HepG2 (cell line): Measurements from ENCODE around the gene GCHFR. TPM values are rescaled to one million over a fixed set of nuclear protein-coding genes. Genes with fewer than 3 reads are reported as not detected.

ENCODE experiments used
- ATAC-seq: fragments of 200-7000 bp; cut with Tn5 transposase; 3 replicates; pipeline ENCODE4 v1.9.1; 2020; ENCODE audit warnings: mild to moderate bottlenecking, moderate library complexity
- BruUV-seq: library from RNA; stranded (reverse); fragments of 400-500 nt; replicated peaks from 2 replicates; lab custom pipeline; 2021; lab: Mats Ljungman, UMichigan
- CTCF ChIA-PET: fragments of 300-600 bp; formaldehyde crosslinking; extraction: SDS; loops from one replicate; lab custom pipeline; 2021; ENCODE audit warnings: low total read pairs, inconsistent platforms, low intra/inter-chr PET ratio; lab: Yijun Ruan, JAX
- POLR2A ChIA-PET: fragments of 350-600 bp; sonication (Branson Sonifier 250); formaldehyde crosslinking; loops from one replicate; lab custom pipeline; 2020; ENCODE audit warnings: antibody characterized with exemption, inconsistent platforms; lab: Yijun Ruan, JAX
- DNase-seq: peaks from one replicate; pipeline ENCODE4 v3.0.0-alpha.2; 2015; ENCODE audit warnings: low spot score
- FAIRE-seq: peaks from 3 replicates; lab custom pipeline; 2011; peaks lifted over from hg19 to GRCh38; lab: Jason Lieb, UNC
- H2AFZ ChIP-seq: one replicate; pipeline ENCODE4 v1.6.1; 2011; ENCODE audit warnings: low read length, inconsistent platforms
- H3K27ac ChIP-seq: fragments of 300-600 bp; 3 replicates; pipeline ENCODE4 v1.8.0; 2011; ENCODE audit warnings: mixed run types, mild to moderate bottlenecking, mixed read lengths, low read length, inconsistent platforms; ENCODE audit not compliant: insufficient read depth; ENCODE audit errors: extremely low read length
- H3K27me3 ChIP-seq, 2 experiments: fragments of 200-600 bp in 1 of 2; 2 replicates in 1 of 2; 3 replicates in 1 of 2; pipeline versions ENCODE4 v1.6.0 to v1.8.0; 2011; ENCODE audit warnings: low read length in 2 of 2, mild to moderate bottlenecking in 2 of 2, moderate library complexity in 2 of 2, inconsistent platforms in 1 of 2; ENCODE audit not compliant: insufficient read depth in 2 of 2, control insufficient read depth in 1 of 2
- H3K36me3 ChIP-seq, 2 experiments: fragments of 200-600 bp in 1 of 2; replicated peaks in 1 of 2; 2 replicates in 1 of 2; 3 replicates in 1 of 2; pipeline versions ENCODE4 v1.5.1 to v1.8.0; 2011; ENCODE audit warnings: low read length in 2 of 2, inconsistent platforms in 1 of 2; ENCODE audit not compliant: insufficient read depth in 2 of 2, control insufficient read depth in 1 of 2
- H3K4me1 ChIP-seq: 2 replicates; pipeline ENCODE4 v1.5.1; 2012; ENCODE audit warnings: low read length, inconsistent platforms; ENCODE audit not compliant: insufficient read depth
- H3K4me2 ChIP-seq: 2 replicates; pipeline ENCODE4 v1.6.0; 2011; ENCODE audit warnings: low read depth, low read length, inconsistent platforms
- H3K4me3 ChIP-seq, 3 experiments: fragments of 200-600 bp in 1 of 3; sonication (generic), shearing (Covaris generic) in 1 of 3; replicated peaks in 1 of 3; 2 replicates each; pipeline ENCODE4 v1.5.1; 2011 to 2016; ENCODE audit warnings: low read length in 3 of 3, inconsistent platforms in 2 of 3, low read depth in 2 of 3, mild to moderate bottlenecking in 2 of 3, control low read depth in 1 of 3, mixed read lengths in 1 of 3; ENCODE audit not compliant: insufficient read depth in 1 of 3
- H3K79me2 ChIP-seq: one replicate; pipeline ENCODE4 v1.6.1; 2011; ENCODE audit warnings: low read length, inconsistent platforms; ENCODE audit not compliant: insufficient read depth
- H3K9ac ChIP-seq: 2 replicates; pipeline ENCODE4 v1.6.0; 2011; ENCODE audit warnings: mild to moderate bottlenecking, low read depth, low read length, inconsistent platforms; ENCODE audit not compliant: insufficient read depth
- H3K9me3 ChIP-seq: 2 replicates; pipeline ENCODE4 v1.5.1; 2012; ENCODE audit warnings: mild to moderate bottlenecking, low read length
- H4K20me1 ChIP-seq: 2 replicates; pipeline ENCODE4 v1.6.0; 2011; ENCODE audit warnings: inconsistent platforms, mild to moderate bottlenecking, low read length, moderate library complexity; ENCODE audit not compliant: insufficient read depth
- MTF1 ChIP-seq: sonication (generic); formaldehyde crosslinking; IDR thresholded peaks from 2 replicates; pipeline ENCODE4 v1.5.0; 2020; ENCODE audit warnings: missing genetic modification reagents
- SMYD3 ChIP-seq: sonication (generic); formaldehyde crosslinking; IDR thresholded peaks from 2 replicates; pipeline ENCODE4 v1.8.1; 2023; ENCODE audit warnings: mild to moderate bottlenecking, missing genetic modification reagents
- ZFP41 ChIP-seq: sonication (generic); formaldehyde crosslinking; IDR thresholded peaks from 2 replicates; pipeline ENCODE4 v1.4.0; 2020; ENCODE audit warnings: mild to moderate bottlenecking, missing genetic modification reagents, borderline replicate concordance
- ZNF121 ChIP-seq: sonication (generic); formaldehyde crosslinking; IDR thresholded peaks from 2 replicates; pipeline ENCODE4 v1.5.0; 2020; ENCODE audit warnings: mild to moderate bottlenecking, missing genetic modification reagents
- WGBS: methylation state at CpG from one replicate; pipeline ENCODE4 v1.1.6; 2017; ENCODE audit warnings: low lambda C conversion rate; 5-methylcytosine and 5-hydroxymethylcytosine counted together
- in situ Hi-C: cut with HindIII; loops from 2 replicates; pipeline ENCODE4 v1.10.0; 2017; ENCODE audit warnings: low pct_unique_long_range_greater_than_20kb; ENCODE audit not compliant: extremely low pct_ligation_motif_present
- intact Hi-C: fragments of 100-400 bp; cut with micrococcal nuclease; formaldehyde crosslinking; loops from one replicate; pipeline ENCODE4 v1.10.0; 2022; ENCODE audit not compliant: unreplicated experiment
- polyA plus RNA-seq, 8 experiments: library from polyadenylated mRNA; depleted of rRNA in 3 of 8; stranded (reverse) in 7 of 8; unstranded in 1 of 8; fragments of >200 nt; fragmentation: Illumina TruSeq in 4 of 8; extraction: Trizol in 4 of 8; gene quantifications; 2 replicates each; pipeline versions ENCODE4 v1.2.1 to v1.2.3, GENCODE V29; 2011 to 2016; ENCODE audit warnings: low read depth in 4 of 8, missing spikeins in 1 of 8, mixed read lengths in 1 of 8; ENCODE audit not compliant: insufficient read depth in 1 of 8
- total RNA-seq, 5 experiments: library from RNA; depleted of rRNA; stranded (reverse); fragments of >200 nt; fragmentation: Illumina TruSeq; extraction: Trizol; gene quantifications; 2 replicates each; pipeline ENCODE4 v1.2.3, GENCODE V29; 2016; ENCODE audit warnings: low read depth in 1 of 5
- TF ChIP-seq, protein P1 (sequence below): IDR thresholded peaks from 2 replicates; pipeline ENCODE4 v1.6.1; 2016; ENCODE audit warnings: mild to moderate bottlenecking, missing biosample characterization, missing genetic modification reagents

The GCHFR gene
- total and polyA plus RNA-seq, 2 of the 13 experiments (the other 11 are each of a cell fraction or from before 2014, with no cell fraction given), result 51.5 to 92.4 TPM

DNA sequence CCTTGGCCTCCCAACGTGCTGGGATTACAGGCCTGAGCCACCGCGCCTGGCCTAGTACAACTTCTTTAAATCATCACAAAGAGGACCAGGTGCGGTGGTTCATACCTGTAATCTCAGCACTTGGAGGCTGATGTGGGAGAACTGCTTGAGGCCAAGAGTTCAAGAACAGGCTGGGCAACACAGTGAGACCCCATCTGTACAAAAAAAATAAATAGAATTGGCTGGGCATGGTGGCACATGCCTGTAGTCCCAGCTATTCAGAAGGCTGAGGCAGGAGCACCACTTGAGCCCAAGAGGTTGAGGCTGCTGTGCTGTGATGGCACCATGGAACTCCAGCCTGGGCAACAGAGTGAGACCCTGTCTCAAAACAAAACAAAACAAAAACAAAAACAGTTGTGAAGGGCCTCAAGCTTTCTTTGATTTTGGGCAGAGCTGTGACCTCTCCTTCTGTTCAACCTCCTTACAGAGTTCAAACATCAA is 14.7 kb upstream of the GCHFR start:
- intact Hi-C loops (loop anchor here (5.0 kb wide), 1 partner anchor 143 kb away; the partner anchor contains the start of gene VPS18), in situ Hi-C loops (no loop called here)
- H3K79me2 ChIP-seq, result peaks cover 28% of the 10 kb centered on the region
- H3K27me3 ChIP-seq, result no peaks in the 10 kb centered on the region
- ATAC-seq, result no peak
- no peak for DNase-seq
- peaks cover 26% of the 10 kb centered on the region for H3K4me1 ChIP-seq
- H2AFZ ChIP-seq, result no peak overlapping the region
- peaks cover 12 to 54% of the 10 kb centered on the region in 2 experiments for H3K36me3 ChIP-seq
- no peak for FAIRE-seq
- H3K4me2 ChIP-seq, result no peak overlapping the region
- ChIA-PET CTCF (no interaction called here), POLR2A (no interaction called here)
- H4K20me1 ChIP-seq, result no peaks in the 10 kb centered on the region
- no peaks in the 10 kb centered on the region for H3K9me3 ChIP-seq
- BruUV-seq, result no TSS peak
- no peak overlapping the region for H3K9ac ChIP-seq
- no peak overlapping the region for H3K4me3 ChIP-seq
- WGBS, result 100% methylated on average over 4 of the region's 4 CpGs
- no peak overlapping the region for H3K27ac ChIP-seq
- TF ChIP-seq ZNF121 (CRISPR knock-in tag) (peak; percentile 21; the same call in 1 of the 2 replicates), MTF1 (CRISPR knock-in tag) (no peak)

DNA sequence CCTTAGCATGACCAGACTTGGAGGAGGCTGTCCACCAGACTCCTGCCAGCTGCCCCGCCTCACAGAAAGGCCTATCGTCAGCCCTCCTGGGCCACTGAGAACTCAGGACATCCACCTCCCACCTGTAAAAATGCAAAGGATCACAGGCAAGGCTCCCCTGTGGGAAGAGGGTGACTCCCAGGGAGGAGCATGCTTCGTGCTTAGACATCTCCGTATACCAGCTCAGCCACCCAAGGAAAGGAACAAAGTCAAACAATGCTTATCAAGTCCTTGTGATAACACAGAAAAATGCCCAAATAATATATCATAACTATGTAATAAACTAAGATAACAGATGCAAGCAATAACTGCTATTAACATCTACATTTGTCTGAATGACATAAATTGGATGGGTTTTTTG is 13.0 kb upstream of the GCHFR start:
- CTCF ChIA-PET, result no interaction called here

More for the DNA sequence above, 13.0 kb upstream of the GCHFR start:
- Histone ChIP-seq H3K79me2 (peaks cover 30% of the 10 kb centered on the region), H3K9ac (no peak overlapping the region), H3K9me3 (no peaks in the 10 kb centered on the region), H3K36me3 (peaks cover 10 to 41% of the 10 kb centered on the region in 2 experiments), H3K4me1 (peaks cover 27% of the 10 kb centered on the region), H3K27ac (no peak overlapping the region), H3K4me2 (no peak overlapping the region), H3K4me3 (no peak overlapping the region), H4K20me1 (no peaks in the 10 kb centered on the region), H3K27me3 (no peaks in the 10 kb centered on the region), H2AFZ (no peak overlapping the region)
- intact Hi-C loops (loop anchor here (10.0 kb wide), 1 partner anchor 156 kb away; the partner anchor contains the start of gene KNL1), in situ Hi-C loops (no loop called here)
- DNase-seq (no peak), FAIRE-seq (no peak), ATAC-seq (no peak)
- POLR2A ChIA-PET, result interaction anchor here (1.2 kb wide), 1 partner anchor 12 kb away, joined by 3 read pairs; no protein-coding TSS in a partner anchor
- TF ChIP-seq ZFP41 (CRISPR knock-in tag), result no peak
- no peak for TF ChIP-seq SMYD3 (CRISPR knock-in tag)
- TF ChIP-seq, protein P1, sequence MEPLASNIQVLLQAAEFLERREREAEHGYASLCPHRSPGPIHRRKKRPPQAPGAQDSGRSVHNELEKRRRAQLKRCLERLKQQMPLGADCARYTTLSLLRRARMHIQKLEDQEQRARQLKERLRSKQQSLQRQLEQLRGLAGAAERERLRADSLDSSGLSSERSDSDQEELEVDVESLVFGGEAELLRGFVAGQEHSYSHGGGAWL, result no peak
- 98% methylated on average over 4 of the region's 4 CpGs for WGBS
- TSS peak; percentile 29 for BruUV-seq
